GM12878 (cell line): ENCODE measurements around the gene AHNAK. TPM values are rescaled to one million over a fixed set of nuclear protein-coding genes. Genes with fewer than 3 reads are reported as not detected.

Experiments
- DPF2 ChIP-seq: fragments of 450-650 bp; IDR thresholded peaks from 2 replicates; pipeline ENCODE4 v1.6.1; 2017; ENCODE audit warnings: mild to moderate bottlenecking
- MTA3 ChIP-seq: IDR thresholded peaks from 2 replicates; pipeline ENCODE4 v1.6.1; 2012; ENCODE audit warnings: low read length, inconsistent platforms, borderline replicate concordance
- MYC ChIP-seq: IDR thresholded peaks from 2 replicates; pipeline ENCODE4 v1.6.1; 2011; ENCODE audit warnings: mild to moderate bottlenecking, low read length, moderate library complexity, inconsistent platforms; ENCODE audit not compliant: insufficient read depth, insufficient replicate concordance, insufficient read length, severe bottlenecking
- NBN ChIP-seq: fragments of 450-650 bp; IDR thresholded peaks from 2 replicates; pipeline ENCODE4 v1.6.1; 2016
- RAD51 ChIP-seq: fragments of 450-650 bp; IDR thresholded peaks from 2 replicates; pipeline ENCODE4 v1.6.1; 2016; ENCODE audit warnings: moderate library complexity, mild to moderate bottlenecking, inconsistent platforms
- RFX5 ChIP-seq: IDR thresholded peaks from 2 replicates; pipeline ENCODE4 v1.6.1; 2011; ENCODE audit warnings: low read depth, low read length, improper control_type of control experiment
- SKIL ChIP-seq: fragments of 450-650 bp; IDR thresholded peaks from 2 replicates; pipeline ENCODE4 v1.6.1; 2017; ENCODE audit warnings: mild to moderate bottlenecking, low read depth, inconsistent platforms; ENCODE audit not compliant: poor library complexity, severe bottlenecking
- SRF ChIP-seq, 2 experiments: IDR thresholded peaks; 2 replicates each; pipeline ENCODE4 v1.6.1; 2011; ENCODE audit warnings: low read depth in 2 of 2, low read length in 2 of 2, mild to moderate bottlenecking in 1 of 2, moderate library complexity in 1 of 2
- polyA plus RNA-seq, 11 experiments: library from polyadenylated mRNA; depleted of rRNA in 4 of 11; unstranded in 6 of 11; stranded (reverse) in 5 of 11; fragments of >200 nt; fragmentation: Nextera tagmentation in 4 of 11; fragmentation: Illumina TruSeq in 1 of 11; extraction: Ambion mirVana in 4 of 11; extraction: Trizol in 1 of 11; gene quantifications; 1 replicate in 1 of 11; 2 replicates in 10 of 11; pipeline versions ENCODE4 v1.2.1 to v1.2.3, GENCODE V29; 2011 to 2016; ENCODE audit warnings: inconsistent platforms in 2 of 11, missing spikeins in 2 of 11, low read depth in 1 of 11
- total RNA-seq, 4 experiments: library from RNA; depleted of rRNA in 3 of 4; stranded (reverse); fragments of >200 nt in 3 of 4; fragmentation: Illumina TruSeq in 1 of 4; extraction: Trizol in 1 of 4; gene quantifications; 2 replicates each; pipeline versions ENCODE4 v1.2.1 to v1.2.3, GENCODE V29; 2013 to 2021

Gene AHNAK
- total and polyA plus RNA-seq, 10 of the 15 experiments (the other 5 are each of a cell fraction or from before 2014, with no cell fraction given), result 0.76 to 90.3 (median 19.4) TPM

DNA sequence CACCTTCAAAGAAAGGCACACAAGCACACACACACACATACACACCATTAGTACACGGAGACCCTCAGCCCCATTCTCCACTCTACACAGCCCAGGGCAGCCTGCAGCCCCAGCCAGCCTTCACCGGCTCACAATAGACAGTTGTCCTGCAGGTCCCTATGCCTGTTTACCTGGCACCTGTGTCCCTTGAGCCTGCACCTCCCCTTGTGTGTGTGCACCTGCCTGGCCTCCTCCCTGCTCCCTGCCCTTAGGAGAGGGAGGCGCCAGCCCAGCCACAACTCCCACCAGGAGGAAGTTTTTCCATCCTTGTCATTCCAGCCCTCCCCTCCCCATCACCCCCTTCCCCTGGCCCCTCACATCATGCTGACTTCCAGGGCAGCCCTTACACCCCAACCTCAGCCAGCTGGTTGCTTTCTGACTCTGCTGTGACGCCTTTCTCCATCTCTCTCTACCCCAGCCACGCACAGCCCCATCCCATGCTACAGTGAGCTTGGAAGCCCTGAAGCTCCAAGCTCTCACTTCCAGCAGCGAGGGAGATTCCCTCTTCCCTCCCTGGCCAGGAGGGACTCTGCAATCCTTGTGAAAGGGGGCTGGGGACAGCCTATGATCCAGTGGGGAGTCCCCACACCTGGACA, 4.4 kb downstream of the AHNAK start (continued):
- TF ChIP-seq NBN, result no peak
- TF ChIP-seq SRF (IDR thresholded peaks at IDR 0.05; ENCODE audit: low read depth in 2 of 2, low read length in 2 of 2), result no peak
- no peak for TF ChIP-seq RFX5
- TF ChIP-seq DPF2, result no peak
- no peak for TF ChIP-seq RAD51
- TF ChIP-seq MYC, result no peak
- no peak for TF ChIP-seq SKIL
- TF ChIP-seq MTA3, result no peak
